Progenitor cell of endocrine pancreas (in vitro differentiated cells): ENCODE measurements around the gene CTBP1. TPM values are rescaled to one million over a fixed set of nuclear protein-coding genes. Genes with fewer than 3 reads are reported as not detected.

Experiments
- DNase-seq: peaks from one replicate; pipeline ENCODE4 v3.0.0; 2021; ENCODE audit warnings: low spot score; ENCODE audit not compliant: unreplicated experiment
- H3K27ac Mint-ChIP-seq: 2 replicates; pipeline ENCODE4 v1.8.0; 2021; ENCODE audit warnings: mild to moderate bottlenecking, moderate library complexity, mixed read lengths
- H3K27me3 Mint-ChIP-seq: 2 replicates; pipeline ENCODE4 v1.8.0; 2021; ENCODE audit warnings: mixed read lengths
- H3K36me3 Mint-ChIP-seq: 2 replicates; pipeline ENCODE4 v1.8.0; 2022; ENCODE audit warnings: mixed read lengths; ENCODE audit not compliant: insufficient read depth
- H3K4me1 Mint-ChIP-seq: 2 replicates; pipeline ENCODE4 v1.8.0; 2021; ENCODE audit warnings: low read depth, mixed read lengths
- H3K4me3 Mint-ChIP-seq: 2 replicates; pipeline ENCODE4 v1.8.0; 2021; ENCODE audit warnings: low read depth, mild to moderate bottlenecking, moderate library complexity, mixed read lengths
- H3K9me3 Mint-ChIP-seq: 2 replicates; pipeline ENCODE4 v1.8.0; 2021; ENCODE audit warnings: low read depth, mixed read lengths
- total RNA-seq: library from RNA; stranded (reverse); gene quantifications from 2 replicates; pipeline ENCODE4 v1.2.1, GENCODE V29; 2021
- TF ChIP-seq, protein P1 (sequence below): fragments of 200-600 bp; sonication (generic); IDR thresholded peaks from one replicate; pipeline ENCODE4 v1.5.0; 2021; ENCODE audit warnings: antibody characterized with exemption, mild to moderate bottlenecking; ENCODE audit not compliant: unreplicated experiment

CTBP1 gene
- total RNA-seq, 1 donor from 2014 or later: 199 TPM

GRCh38 chr4:1216076-1216614, 32.8 kb downstream of the CTBP1 start:
- Mint-ChIP-seq H3K4me1 (no peaks in the 10 kb centered on the region), H3K27me3 (no peaks in the 10 kb centered on the region), H3K27ac (no peak overlapping the region), H3K36me3 (peaks cover 19% of the 10 kb centered on the region), H3K4me3 (no peak overlapping the region), H3K9me3 (no peaks in the 10 kb centered on the region)
- TF ChIP-seq, protein P1, sequence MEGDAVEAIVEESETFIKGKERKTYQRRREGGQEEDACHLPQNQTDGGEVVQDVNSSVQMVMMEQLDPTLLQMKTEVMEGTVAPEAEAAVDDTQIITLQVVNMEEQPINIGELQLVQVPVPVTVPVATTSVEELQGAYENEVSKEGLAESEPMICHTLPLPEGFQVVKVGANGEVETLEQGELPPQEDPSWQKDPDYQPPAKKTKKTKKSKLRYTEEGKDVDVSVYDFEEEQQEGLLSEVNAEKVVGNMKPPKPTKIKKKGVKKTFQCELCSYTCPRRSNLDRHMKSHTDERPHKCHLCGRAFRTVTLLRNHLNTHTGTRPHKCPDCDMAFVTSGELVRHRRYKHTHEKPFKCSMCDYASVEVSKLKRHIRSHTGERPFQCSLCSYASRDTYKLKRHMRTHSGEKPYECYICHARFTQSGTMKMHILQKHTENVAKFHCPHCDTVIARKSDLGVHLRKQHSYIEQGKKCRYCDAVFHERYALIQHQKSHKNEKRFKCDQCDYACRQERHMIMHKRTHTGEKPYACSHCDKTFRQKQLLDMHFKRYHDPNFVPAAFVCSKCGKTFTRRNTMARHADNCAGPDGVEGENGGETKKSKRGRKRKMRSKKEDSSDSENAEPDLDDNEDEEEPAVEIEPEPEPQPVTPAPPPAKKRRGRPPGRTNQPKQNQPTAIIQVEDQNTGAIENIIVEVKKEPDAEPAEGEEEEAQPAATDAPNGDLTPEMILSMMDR: no peak
- DNase-seq: no peak

DNA sequence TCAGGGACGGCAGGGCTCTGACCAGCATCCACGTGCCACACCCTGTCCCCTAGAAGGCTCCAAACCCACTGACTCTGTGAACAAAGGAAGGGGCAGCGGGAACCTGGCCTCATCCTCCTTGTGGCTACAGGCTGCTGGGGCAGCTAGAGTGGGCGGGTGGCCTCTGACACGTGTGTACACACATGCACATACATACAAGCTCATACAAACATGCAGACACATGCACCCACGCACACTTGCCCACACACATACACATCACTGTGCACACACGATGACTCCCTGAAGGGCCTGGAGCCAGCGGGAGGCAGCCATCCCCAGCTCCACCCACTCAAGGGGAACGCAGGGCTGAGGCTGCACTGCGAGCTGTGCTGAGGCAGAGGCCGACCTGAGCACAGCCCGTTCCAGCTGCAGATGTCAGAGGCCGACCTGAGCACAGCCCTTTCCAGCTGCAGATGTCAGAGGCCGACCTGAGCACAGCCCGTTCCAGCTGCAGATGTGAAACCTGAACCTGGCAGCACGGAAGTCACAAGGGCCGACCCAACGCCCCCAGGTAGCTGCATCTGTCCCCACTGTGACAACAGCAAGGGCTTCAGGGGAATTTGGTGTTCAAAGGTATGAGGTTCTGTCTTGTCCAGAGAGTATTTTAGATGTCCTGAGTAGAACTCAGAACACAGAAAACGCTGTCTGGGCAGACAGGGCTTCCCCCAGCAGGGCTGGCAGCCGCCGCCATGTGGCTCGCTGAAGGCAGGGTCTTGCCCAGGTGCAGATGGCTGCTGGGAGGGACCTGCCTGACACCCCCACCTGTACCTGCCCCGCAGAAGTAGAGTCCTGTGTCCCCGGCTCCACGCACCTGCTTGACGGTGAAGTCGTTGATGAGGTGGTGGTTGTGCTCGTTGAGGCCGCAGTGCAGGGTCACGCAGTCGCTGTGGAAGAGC, 33.5 kb downstream of the CTBP1 start:
- Mint-ChIP-seq H3K4me1 (no peaks in the 10 kb centered on the region), H3K4me3 (no peak overlapping the region), H3K27me3 (no peaks in the 10 kb centered on the region), H3K9me3 (no peaks in the 10 kb centered on the region), H3K27ac (no peak overlapping the region), H3K36me3 (peaks cover 15% of the 10 kb centered on the region)
- no peak for DNase-seq
- TF ChIP-seq, protein P1: no peak

DNA sequence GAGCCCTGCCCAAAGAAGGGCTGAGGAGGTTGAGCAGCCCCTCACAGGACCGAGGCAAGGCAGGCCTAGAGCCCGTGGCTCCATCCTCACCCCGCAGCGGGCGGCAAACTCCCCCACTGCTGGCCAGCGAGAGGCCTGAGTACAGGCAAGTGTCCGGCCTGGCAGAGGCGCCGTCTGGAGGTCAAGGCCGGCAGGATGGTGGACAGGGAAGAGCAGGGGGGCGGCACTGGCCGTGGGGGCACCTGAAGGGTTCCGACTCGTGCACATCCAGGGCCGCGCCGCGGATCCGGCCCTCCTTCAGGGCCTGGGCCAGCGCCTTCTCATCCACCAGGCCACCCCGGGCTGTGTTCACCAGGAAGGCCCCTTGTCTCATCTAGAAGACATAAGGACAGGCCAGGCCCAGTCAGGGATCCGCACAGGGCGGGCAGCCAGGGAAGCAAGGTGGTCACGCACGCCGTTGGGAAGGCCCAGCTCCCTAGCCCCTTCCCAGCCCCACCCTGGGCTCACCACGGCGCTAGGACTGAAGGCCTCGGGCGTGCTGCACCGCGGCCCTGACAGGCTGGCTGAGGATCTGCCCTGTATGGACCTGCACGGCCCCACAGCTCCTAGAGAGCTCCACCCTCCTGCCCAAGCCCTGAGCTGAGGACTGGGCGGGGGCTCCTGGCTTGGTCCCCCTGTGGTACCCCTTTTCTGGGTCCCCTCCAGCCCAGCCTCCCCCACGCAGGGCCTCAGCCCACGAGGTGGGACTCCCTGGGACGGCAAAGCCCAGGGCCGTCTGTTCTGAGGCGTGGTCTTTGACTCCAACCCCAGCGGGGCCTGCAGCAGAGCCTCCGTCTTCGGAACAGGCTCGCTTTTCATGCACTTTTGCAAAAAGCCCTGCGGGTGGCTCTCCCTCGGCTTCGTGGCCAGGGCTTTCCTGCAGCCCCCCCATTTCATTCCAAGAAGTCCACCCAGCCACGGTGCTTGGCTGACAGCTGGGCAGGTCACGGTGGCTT, 34.5 kb downstream of the CTBP1 start:
- Mint-ChIP-seq H3K4me1 (no peaks in the 10 kb centered on the region), H3K27ac (no peak overlapping the region), H3K27me3 (no peaks in the 10 kb centered on the region), H3K36me3 (peaks cover 11% of the 10 kb centered on the region), H3K9me3 (no peaks in the 10 kb centered on the region), H3K4me3 (no peak overlapping the region)
- no peak for DNase-seq
- TF ChIP-seq, protein P1: no peak

DNA sequence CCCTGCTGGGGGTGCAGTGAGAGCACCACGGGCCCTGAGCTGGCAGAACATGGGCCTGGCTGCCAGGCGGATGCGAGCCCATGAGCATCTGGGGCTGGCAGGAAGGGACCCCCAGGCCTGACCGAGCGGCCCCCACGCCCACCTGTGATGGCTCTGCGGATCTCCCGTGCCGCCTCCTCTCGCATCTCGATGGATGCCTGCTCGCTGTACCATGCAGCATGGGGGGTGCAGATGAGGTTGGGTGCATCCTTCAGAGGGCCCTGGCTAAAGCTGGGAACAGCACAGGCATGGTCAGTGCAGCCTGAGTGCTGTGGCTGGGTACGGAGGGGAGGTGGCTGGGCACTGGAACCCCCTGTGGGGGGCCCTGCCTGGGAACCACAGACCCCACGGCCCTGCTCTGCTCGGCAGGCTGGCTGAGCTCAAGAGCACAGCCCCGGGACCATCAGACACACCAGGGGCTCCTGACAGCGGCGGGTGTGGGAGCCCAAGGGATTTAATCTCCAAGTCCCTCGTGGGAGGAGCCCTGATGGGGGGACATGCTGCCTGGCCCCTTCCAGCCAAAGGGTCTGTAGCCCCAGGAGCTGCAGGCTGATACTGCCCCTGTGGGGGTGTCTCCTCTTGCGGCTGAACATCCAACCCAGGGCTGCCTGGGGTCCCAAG, 35.5 kb downstream of the CTBP1 start:
- H3K9me3 Mint-ChIP-seq: no peaks in the 10 kb centered on the region
- no peak overlapping the region for H3K27ac Mint-ChIP-seq
- H3K27me3 Mint-ChIP-seq: no peaks in the 10 kb centered on the region
- H3K4me1 Mint-ChIP-seq: no peaks in the 10 kb centered on the region
- peaks cover 7% of the 10 kb centered on the region for H3K36me3 Mint-ChIP-seq
- no peak overlapping the region for H3K4me3 Mint-ChIP-seq
- no peak for DNase-seq
- TF ChIP-seq, protein P1: no peak
